Measurements from ENCODE around the gene BRSK1.
"Not testable (repeated sequence)": the region's sequence is repeated elsewhere in the genome, so short reads cannot be mapped to it uniquely, and the experiment has no call there.

The BRSK1 gene

DNA sequence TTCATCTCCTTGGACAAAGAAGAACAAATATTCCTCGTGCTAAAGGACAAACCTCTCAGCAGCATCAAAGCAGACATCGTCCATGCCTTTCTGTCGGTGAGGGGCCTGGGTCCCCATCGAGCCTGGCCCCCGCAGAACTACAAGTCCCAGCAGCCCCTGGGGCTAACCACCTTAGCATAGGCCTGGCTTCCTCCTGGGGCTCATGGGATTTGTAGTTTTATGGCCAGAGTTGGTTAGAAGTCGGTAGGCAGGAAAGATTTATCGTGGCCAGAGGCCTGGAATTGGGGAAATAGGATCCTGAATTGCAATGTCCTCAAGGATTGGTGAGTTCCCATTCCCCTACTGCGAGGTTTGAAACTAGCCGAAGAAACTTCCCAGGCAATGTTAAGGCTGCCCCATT, 21.7 kb downstream of the BRSK1 start:
- peak; percentile 83 for DNase-seq

DNA sequence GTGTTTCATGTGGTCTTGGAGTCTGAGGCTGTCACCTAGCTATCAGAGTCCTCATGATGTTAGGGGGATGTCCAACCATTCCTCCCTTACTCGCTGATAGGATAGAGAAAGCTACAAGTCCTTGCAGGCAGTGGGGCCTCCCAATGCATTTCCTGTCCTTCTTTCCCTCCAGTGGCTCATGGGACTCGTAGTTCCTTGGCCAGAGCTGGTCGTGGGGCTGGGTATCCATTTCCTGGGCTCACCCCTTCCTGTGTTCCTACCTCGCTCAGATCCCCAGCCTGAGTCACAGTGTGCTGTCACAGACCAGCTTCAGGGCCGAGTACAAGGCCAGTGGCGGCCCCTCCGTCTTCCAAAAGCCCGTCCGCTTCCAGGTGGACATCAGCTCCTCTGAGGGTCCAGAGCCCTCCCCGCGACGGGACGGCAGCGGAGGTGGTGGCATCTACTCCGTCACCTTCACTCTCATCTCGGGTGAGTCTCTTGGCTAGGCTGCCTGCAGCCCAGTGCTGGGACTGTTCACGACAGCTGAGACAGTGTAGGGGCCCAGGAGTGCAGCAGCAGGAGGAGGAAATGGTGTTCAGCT, 22.3 kb downstream of the BRSK1 start:
- DNase-seq: no peak

DNA sequence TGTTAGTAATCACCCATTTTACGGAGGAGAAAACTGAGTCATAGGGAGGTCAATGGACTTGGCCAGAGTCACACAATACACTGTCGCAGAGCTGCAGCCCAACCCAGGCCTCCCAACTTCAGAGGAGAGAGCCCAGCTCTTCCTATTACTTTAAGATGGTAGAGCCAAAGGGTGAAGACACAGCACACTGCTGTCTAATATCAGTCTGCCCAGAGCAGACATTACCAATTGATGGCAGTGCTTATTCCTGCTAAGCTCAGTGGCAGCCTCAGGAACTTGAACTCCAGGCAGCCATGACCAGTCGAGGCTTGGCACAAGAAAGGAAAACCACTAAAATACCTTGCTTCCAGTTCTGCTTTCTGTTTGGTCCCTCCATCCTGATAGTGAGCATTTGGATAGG, 22.9 kb downstream of the BRSK1 start:
- DNase-seq: no peak

DNA sequence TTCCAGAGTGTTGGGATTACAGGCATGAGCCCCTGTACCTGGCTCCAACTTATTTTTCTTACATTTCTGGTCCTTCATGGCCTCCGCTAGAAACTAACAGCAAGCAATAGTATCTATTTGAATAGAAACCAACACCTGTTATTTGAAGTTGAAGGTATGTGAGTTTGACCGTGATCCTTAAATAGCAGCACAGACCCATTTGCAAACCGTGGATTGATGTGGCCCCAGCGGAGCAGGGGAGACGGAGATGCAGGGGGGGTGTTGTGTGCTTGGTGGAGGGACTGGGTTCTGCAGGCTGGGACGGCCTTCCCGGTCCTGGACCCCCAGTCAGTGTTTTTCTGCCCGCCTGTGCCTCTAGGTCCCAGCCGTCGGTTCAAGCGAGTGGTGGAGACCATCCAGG, 24.5 kb downstream of the BRSK1 start:
- no peak for DNase-seq

DNA sequence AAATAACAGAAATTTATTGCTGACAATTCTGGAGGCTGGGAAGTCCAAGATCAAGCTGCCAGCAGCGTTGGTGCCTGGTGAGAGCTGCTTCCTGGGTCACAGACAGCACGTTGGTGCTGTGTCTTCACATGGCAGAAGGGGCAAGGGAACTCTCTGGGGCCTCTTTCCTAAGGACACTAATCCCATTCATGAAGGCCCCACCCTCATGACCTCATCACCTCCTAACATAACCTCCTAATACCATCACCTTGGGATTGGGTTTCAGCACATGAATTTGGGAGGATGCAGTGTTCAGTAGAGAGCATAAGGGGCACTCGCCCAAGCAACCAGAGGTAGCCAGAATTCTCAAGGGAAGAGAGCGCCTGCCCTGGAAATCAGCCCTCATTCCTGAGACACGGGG, 25.7 kb downstream of the BRSK1 start:
- peak; percentile 52 for DNase-seq

DNA sequence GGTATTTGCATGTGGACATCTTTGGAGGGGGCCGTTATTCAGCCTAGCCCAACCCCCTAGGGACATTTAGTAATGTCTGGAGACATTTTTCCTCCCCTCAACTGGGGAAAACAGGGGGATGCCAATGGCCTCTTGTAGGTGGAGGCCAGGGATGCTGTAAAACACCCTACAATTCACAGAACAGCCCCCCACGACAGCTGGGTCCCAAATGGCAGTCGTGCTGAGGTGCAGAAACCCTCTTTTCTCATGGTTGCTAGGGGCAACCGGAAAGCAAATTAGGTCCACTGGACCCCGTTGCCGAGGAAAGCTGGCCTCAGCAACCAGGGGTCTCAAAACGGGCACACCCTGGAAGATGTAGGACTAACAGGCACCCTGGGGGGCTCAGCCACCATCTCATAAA, 26.7 kb downstream of the BRSK1 start:
- DNase-seq: no peak

DNA sequence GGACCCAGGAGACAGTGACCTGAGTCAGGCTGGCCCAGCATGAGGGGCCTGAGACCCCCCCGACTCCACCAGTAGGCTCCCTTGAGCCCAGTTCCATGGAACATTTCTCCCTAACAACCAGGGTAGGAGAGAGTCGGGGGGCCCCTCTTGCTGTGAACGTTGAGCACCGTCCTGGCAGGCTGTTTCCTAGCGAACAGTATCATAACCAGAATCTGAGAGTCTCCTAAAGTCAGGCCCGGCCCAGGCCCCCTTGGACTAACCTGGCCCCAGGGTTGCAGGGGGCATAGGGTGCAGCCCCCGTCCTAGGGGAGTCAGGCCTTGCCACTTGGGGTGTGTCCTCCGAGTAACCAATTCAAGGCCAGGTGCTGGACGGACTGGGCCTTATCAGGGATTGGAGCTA, 27.6 kb downstream of the BRSK1 start:
- no peak for DNase-seq

DNA sequence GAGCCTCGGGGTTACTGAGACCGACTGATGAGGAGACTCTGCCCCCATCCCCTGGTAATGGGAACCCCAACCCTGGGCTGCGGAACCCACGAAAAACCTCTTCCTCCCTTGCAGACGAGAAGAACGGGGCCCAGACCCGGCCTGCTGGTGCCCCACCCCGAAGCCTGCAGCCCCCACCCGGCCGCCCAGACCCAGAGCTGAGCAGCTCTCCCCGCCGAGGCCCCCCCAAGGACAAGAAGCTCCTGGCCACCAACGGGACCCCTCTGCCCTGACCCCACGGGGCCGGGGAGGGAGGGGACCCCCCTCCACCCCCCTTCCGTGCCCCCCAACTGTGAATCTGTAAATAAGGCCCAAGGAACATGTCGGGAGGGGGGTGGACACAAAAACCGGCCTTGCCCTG, 28.0 kb downstream of the BRSK1 start:
- no peak for DNase-seq

DNA sequence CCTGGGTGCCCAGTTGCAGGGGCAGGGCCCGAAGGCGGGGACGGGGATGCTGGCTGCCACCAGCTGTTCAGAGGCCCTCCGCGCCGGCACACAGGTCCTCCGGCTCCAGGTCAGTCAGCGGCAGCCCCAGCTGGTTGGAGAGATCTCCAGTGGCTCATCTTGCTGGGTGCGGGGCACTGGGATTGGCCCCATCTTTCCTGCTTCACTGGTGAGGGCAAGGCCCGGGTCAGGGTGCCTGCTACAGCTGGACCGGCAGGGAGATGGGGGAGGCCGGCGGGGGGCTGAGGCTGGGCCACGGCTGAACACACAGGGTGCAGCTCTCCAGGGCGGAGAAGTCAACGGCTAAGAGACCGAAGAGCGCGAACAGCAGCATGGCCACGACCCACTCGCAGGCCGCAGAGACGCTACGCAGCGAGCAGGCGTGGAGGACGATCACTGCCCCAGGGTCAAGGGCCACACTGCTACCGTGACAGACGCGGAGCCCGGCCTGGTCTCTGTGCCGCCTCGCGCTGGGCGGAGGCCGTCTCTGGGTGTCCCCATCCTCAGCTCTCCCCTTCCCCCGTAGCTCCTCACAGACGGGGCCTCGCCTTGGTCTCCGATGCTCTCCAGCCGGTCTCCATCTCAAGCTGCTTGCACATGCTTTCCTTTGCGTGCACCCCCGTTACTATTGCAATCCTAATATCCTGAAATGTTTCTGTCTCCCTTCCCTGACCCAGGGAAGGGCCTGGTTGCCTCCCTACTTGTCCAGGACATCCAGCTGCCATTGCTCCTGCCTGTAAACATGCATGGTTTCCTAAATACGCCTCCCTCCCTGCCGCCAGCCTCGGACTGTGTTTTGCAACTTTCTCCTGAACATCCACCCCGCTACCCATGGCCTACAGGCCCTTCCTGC, 29.1 kb downstream of the BRSK1 start:
- DNase-seq: no peak

DNA sequence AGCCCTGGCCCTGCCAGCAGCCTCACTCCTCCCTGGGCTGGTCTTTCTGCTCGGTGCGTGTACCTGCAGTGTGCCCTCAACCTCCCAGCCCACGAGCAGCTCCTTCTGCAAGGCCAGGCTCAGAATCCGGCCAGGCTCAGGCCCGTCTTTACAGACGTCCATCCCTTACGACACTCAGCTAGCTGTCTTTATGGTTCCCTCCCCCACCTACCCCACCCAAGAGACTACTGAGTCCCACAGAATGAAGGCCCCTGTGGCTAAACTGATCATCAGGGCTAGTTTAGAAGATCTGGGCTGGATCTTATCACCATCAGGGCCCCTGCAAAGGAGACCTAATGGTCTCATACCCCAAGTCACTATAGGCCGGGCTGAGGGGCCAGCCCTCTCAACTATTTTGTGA, 30.6 kb downstream of the BRSK1 start:
- no peak for DNase-seq

DNA sequence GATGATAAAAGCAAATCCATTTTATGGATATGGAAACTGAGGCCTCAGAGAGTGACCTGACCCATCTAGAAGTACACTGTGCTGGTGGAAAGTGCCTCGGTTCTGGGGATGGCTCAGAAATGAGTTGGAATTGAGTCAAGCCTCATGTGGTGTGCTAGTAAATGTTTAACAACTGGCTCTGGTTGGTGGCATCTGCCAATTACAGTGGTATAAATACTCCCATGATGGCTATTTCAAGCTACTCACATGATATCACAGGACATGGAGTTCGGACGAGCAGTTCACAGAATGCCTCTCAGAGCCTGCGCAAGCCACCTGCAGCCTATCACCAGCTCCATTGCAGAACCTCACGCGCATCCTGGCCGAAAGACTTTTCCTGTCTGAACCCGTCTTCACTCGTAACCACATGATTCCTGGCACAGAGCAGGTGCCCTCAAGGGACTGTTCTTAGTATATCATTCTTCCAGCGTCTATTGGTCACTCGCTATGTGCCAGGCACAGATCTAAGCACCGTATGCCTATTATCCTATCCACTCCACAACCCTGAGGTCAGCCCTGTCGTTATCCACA, 32.2 kb downstream of the BRSK1 start:
- DNase-seq: no peak

DNA sequence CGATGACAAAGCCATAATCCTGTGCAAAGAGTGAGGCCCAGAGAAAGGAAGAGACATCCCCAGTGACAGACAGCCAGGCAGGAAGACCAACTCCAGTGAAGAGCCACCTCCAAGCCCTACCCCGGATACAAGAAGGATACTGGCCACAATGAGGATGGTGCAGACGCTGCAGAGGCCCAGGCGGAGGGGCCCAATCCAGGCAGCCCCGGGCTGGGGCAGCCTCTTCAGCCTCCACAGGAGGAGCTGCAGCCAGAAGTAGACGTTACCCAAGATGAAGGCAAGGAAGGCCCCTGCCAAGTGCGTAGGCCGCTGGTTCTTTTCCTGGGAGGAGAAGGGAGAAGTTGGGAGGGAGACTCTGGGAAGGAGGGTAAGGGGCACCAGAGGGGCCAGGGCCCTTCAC, 32.8 kb downstream of the BRSK1 start:
- DNase-seq: no peak

DNA sequence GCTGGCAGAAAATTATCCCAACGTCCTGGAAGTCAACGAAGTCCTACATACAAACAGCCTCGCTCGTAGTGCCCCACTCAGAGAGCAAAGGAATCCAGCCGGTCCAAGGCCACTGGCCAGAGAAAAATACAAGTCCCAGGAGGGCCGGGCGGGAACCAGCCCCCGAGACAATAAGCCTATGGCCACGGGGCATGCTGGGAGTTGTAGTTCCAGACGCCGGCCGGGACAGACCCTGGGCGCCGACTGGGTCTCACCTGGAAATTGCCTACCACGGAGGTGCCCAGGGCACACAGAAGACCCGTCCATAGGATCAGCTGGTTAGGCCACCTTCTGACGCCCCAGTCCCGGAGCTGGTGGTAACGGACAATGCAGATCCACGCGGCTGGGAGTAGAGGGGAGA, 36.0 kb downstream of the BRSK1 start:
- DNase-seq: peak; percentile 80

DNA sequence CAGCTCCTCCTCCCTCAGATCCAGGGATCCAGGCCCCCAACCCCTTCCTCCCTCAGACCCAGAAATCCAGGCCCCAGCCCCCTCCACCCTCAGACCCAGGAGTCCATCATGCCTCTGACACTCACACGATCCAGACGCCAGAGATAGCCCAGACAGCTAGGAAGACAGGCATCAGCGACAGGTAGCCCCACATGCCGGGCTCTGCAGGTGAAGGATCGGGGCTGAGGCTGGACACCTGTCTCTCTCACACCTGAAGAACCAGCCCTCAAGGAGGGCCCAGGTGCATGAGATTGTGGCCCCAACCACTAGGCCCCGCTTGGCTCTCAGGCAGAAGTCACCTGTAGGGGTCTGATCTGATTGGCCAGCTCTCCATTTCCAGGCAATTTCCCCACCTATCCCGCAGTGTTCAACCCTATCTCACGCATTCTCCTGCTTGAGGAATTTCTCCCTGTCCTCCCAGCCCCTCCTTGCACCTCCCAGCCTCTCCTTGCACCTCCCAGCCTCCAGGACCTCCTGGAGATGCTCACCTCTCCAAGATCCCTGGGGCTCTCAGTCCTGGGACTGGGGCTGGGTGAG, 37.1 kb downstream of the BRSK1 start:
- no peak for DNase-seq

DNA sequence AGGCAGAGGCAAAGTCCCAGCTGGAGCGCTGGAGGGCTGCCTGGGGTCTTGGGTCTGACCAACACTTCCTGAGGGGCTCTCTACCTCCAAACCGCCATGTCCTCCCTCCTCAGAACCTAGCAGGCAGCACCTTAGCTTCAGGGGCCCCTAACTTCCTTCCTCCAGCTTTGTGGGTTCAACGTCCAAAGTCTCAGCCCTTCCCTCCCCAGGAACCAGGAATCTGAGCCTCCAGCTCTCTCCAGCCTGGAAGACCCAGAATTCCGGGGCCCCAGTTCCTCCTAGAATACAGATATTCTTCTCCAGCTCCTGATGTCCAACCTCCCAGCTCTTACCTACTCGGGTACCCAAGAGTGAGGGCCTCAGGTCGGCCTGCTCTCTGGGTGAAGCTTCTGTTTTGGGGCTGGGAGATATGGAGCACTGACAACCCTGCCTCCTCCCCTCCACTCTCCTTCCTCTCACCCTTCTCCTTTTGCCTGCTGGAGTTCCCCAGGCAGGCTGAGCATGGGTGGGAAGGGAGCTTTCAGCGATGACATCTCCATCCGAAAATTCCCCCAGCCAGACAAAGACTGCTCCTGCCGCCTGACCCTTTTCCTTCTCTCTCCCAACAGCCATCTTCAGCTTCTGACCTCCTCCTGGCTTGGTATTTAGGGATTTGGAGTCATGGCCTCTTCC, 37.8 kb downstream of the BRSK1 start:
- no peak for DNase-seq

DNA sequence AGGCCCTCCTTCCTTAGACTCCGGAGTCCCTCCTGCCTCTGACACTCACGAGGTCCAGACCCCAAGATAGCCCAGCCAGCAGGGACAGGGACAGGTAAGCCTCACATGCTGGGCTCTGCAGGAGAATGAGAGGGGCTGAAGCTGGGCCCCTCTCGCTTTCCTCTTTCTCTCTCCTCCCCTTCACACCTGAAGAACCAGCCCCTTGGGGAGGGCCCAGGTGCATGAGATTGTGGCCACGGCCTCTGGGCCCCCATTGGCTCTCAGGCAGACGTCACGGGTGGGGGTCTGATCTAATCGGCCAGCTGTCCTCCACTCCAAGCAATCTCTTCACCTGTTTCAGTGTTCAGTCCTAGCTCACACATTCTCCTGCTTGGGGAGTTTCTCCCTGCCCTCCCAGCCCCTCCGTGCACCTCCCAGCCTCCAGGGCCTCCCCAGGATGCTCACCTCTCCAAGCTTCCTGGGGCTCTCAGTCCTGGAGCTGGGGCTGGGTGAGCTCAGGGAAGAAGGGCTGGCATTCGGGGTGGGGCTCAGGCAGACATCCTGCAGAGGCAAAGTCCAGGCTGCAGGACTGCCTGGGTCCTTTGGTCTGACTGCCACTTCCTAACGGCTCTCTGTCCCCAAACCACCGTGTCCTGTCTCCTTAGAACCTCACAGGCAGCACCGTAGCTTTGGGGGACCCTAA, 38.5 kb downstream of the BRSK1 start:
- no peak for DNase-seq

DNA sequence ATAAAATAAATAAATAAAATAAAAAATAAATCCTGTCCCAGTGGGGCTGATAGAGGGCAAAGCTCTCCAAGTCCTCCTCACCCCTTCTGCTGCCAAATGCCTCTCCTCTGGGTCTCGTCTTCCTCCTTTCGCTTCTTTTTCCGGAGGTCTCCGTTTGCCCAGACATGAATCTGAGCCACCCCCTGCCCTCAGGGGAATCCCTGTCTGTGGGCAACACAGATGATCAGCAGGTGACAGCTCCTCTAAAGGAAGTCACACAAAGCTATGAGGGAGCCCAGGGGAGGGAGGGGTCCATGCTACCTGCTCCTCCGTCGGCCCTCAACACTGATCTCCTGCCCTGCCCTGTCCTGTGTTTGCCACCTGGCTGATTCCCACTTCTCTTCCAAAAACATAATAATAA, 40.9 kb downstream of the BRSK1 start:
- DNase-seq: no peak

DNA sequence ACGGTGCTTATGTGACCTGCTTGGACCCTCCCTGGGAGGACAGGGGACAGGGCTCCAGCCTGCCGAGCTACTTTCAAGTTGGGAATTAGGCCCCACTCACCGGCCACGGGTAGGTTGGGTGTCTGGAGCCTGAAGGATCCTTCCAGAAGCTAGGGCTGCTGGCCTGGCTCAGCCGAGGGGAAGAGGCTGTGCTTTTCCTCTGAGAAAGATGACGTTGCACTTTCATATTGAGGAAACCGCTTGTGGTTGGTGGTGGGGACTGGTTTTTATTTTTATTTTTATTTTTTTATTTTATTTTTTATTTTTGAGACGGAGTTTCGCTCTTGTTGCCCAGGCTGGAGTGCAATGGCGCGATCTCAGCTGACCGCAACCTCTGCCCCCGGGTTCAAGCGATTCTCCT, 41.4 kb downstream of the BRSK1 start, which contains the start of gene TMEM150B:
Gene TMEM150B, minus strand, starts transcription at position 170 of the 400 bp plus-strand sequence. CDS start 4,305 bp downstream, outside the sequence.
- no peak for DNase-seq

DNA sequence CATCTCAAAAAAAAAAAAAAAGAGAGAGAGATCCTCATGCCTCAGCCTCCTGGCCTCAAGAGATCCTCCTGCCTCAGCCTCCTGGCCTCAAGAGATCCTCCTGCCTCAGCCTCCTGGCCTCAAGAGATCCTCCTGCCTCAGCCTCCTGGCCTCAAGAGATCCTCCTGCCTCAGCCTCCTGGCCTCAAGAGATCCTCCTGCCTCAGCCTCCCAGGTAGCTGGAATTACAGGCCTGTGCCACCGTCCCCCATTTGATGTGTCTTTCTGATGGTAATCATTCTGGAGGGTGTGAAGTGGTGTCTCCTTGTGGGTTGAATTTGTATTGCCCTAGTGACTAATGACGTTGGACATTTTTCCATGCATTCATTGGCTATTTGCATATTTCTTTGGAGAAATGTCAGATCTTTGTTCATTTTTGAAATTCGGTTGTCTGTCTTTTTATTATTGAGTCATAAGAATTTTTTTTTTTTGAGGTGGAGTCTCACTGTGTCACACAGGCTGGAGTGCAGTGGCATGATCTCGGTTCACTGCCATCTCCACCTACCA, 45.0 kb downstream of the BRSK1 start:
- peak; percentile 33 for DNase-seq

DNA sequence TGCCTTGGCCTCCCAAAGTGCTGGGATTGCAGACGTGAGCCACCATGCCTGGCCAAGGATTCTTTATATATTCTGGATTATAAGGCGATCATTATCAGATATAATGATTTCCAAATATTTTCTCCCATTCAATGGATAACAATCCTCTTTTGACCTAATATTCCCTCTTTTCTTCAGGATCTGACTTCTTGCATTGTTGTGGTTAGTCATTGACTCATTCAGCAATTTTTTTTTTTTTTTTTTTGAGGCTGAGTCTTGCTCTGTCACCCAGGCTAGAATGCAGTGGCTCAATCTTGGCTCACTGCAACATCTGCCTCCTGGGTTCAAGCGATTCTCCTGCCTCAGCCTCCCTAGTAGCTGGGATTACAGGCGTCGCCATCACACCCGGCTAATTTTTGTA, 46.0 kb downstream of the BRSK1 start:
- not testable (repeated sequence) for DNase-seq

DNA sequence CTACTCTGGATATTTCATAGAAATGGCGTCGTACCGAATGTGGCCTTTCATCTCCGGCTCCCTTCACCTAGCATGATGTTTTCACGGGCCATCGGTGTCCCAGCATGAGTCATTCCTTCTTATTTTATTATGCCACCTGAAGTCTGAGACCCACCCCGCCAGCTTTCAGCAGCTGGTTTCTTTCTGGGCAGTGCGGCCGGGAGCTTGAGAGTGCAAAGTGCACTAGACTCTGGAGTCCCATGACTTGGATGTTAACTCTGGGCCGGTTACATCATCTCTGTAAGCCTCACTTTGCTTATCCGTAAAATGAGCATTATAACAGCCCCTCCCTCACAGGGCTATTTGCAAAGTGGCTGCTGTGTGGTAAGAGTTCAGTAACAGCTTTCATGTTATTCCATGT, 50.1 kb downstream of the BRSK1 start:
- DNase-seq: no peak

DNA sequence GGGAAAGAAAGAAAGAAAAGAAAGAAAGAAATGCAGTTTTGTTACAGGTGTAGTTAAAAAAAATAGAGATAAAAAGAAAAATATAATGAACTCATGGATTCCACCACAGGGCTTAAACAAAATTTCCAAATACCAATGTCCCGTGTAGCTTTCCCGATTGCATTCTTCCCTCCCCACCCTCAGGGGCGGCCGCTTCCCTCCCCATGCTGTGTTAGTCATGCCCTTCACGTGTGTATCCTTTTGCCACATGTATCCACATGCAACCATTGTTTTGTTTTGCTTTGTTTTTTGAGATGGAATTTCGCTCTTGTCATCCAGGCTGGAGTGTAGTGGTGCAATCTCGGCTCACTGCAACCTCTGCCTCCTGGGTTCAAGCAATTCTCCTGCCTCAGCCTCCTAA, 52.3 kb downstream of the BRSK1 start:
- no peak for DNase-seq

Data from NCI-H82 (cell line).